Hepatocyte (in vitro differentiated cells): ENCODE data around the gene OR52A5.

Source experiments
- EZH2 ChIP-seq: fragments of 200-600 bp; sonication (generic); IDR thresholded peaks from 2 replicates; pipeline ENCODE4 v1.6.1; 2016; ENCODE audit warnings: antibody characterized with exemption, mild to moderate bottlenecking, borderline replicate concordance
- EZH2phosphoT487 ChIP-seq: fragments of 200-600 bp; sonication (generic); IDR thresholded peaks from one replicate; pipeline ENCODE4 v1.6.1; 2018; ENCODE audit warnings: antibody characterized with exemption, mild to moderate bottlenecking, low read depth, moderate library complexity; ENCODE audit not compliant: unreplicated experiment, severe bottlenecking
- TF ChIP-seq, protein P1 (sequence below): fragments of 200-600 bp; sonication (generic); IDR thresholded peaks from 2 replicates; pipeline ENCODE4 v1.5.1; 2016; ENCODE audit warnings: antibody characterized with exemption, mild to moderate bottlenecking; ENCODE audit not compliant: poor library complexity

DNA sequence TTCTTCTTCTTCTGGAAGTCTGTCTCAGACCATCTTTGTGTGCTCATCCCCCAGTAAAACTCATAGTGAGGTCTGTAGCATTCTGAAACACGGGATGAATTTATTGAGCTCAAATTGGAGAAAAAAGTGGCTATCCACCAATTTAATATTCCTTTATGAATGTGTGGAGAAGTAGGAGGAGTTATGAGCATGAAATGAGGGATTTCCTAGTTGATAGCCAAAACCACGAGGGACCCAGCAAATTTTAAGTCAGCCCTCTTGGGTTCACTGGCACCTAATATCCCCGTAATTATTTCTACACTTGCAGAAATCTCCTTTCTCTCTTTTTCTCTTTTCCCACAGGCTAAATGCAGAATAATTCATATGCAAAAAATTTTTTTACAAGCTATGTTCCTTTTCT lies 16.5 kb upstream of the OR52A5 start, which contains the start of gene OR52A1:
- TF ChIP-seq EZH2 = no peak
- TF ChIP-seq, protein P1, sequence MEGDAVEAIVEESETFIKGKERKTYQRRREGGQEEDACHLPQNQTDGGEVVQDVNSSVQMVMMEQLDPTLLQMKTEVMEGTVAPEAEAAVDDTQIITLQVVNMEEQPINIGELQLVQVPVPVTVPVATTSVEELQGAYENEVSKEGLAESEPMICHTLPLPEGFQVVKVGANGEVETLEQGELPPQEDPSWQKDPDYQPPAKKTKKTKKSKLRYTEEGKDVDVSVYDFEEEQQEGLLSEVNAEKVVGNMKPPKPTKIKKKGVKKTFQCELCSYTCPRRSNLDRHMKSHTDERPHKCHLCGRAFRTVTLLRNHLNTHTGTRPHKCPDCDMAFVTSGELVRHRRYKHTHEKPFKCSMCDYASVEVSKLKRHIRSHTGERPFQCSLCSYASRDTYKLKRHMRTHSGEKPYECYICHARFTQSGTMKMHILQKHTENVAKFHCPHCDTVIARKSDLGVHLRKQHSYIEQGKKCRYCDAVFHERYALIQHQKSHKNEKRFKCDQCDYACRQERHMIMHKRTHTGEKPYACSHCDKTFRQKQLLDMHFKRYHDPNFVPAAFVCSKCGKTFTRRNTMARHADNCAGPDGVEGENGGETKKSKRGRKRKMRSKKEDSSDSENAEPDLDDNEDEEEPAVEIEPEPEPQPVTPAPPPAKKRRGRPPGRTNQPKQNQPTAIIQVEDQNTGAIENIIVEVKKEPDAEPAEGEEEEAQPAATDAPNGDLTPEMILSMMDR = no peak
- no peak for TF ChIP-seq EZH2phosphoT487
